GM19023 (cell line): Measurements from ENCODE around the gene ADAMTSL2.

Experiments used
- ATAC-seq: cut with Tn5 transposase; IDR thresholded peaks from one replicate; pipeline ENCODE4 v1.9.1; 2021; ENCODE audit warnings: mild to moderate bottlenecking, moderate library complexity; ENCODE audit not compliant: unreplicated experiment

The ADAMTSL2 gene

DNA sequence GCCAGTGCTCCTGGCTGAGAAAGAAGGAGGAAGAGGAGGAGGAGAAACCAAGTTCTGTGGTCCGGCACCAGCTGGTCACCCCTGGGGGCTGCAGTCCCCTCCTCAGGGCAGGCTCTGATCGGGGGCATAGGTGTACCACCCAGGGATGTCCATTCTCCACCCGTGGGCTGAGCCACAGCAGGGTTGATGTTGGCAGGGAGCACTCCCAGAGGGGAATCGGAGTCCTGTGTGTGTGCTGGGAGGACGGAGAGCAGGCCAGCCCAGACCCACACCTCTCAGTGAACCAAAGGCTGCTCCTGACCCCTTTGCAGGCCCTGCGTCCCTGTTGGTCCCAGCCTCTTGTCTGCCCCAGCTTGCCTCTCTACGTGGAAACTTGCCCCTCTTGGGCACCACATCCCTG, 4.6 kb upstream of the ADAMTSL2 start:
- no peak for ATAC-seq

DNA sequence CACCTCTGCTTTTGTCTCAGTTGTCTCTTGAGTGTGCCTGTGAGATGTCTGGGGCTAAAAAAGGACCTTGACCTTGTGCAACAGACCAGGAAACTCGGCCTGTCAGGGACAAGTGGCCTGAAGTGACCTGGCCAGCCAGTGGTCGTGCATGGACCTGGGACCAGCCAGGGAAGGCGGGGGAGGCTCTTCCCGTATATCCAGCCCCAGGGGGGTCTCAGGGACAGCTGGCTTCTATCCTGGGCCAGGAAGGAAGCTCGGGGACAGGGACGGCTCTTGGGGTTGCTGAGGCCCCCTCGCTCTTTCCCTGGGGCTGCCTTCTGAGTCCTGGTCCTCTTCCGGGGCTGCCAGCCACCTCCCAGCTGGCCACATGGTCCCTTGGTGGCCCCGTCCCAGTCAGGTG, 3.2 kb upstream of the ADAMTSL2 start:
- no peak for ATAC-seq

GRCh38 chr9:133532937-133533668, 1.4 kb upstream of the ADAMTSL2 start:
- ATAC-seq = no peak

DNA sequence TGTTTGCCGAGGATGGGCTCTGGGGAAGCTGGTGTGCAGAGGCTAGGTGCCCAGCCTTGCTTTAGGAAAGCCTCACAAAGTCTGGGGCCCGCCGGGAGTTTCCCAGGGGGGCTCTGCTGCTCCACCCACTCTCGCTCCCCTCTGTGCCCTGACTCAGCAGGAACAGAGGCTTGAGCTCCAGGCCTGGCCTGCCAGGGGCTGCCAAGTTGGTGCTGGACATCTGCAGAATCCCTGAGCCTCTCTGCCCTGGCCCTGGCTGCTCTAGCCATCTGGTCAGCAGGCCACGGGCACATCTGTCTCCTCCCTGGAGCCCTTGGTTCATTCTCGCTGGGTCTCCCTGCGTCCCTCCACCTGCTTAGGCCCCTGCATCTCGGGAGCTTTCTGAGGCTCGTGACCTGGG, 647 bp upstream of the ADAMTSL2 start:
- ATAC-seq = no peak

- no peak for ATAC-seq
Measured at GRCh38 chr9:133535306-133535877, 888 bp downstream of the ADAMTSL2 start.

DNA sequence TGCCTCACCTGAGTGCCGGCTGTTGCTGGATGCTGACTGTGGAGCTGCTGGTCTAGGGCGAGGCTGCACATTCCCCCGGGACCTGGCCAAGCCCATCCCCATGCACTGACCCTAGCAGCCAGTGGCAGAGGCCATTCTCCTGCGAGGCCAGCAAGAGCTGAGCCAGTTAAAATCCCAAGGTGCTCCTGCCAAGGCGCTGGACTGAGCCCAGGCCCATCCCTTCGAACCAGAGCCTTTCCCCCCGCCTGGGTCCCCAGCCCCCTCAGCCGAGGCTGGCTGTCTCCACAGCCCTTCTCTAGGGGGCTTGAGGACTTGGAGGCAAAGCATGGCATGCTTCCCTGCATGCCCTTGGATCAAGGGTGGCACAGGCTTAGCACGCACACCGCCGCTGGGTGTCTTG, 1.6 kb downstream of the ADAMTSL2 start:
- ATAC-seq = no peak

- no peak for ATAC-seq
Measured at GRCh38 chr9:133536536-133536935, 2.0 kb downstream of the ADAMTSL2 start.

GRCh38 chr9:133537257-133537656, 2.8 kb downstream of the ADAMTSL2 start:
- ATAC-seq = no peak

GRCh38 chr9:133538176-133538575, 3.7 kb downstream of the ADAMTSL2 start:
- no peak for ATAC-seq

DNA sequence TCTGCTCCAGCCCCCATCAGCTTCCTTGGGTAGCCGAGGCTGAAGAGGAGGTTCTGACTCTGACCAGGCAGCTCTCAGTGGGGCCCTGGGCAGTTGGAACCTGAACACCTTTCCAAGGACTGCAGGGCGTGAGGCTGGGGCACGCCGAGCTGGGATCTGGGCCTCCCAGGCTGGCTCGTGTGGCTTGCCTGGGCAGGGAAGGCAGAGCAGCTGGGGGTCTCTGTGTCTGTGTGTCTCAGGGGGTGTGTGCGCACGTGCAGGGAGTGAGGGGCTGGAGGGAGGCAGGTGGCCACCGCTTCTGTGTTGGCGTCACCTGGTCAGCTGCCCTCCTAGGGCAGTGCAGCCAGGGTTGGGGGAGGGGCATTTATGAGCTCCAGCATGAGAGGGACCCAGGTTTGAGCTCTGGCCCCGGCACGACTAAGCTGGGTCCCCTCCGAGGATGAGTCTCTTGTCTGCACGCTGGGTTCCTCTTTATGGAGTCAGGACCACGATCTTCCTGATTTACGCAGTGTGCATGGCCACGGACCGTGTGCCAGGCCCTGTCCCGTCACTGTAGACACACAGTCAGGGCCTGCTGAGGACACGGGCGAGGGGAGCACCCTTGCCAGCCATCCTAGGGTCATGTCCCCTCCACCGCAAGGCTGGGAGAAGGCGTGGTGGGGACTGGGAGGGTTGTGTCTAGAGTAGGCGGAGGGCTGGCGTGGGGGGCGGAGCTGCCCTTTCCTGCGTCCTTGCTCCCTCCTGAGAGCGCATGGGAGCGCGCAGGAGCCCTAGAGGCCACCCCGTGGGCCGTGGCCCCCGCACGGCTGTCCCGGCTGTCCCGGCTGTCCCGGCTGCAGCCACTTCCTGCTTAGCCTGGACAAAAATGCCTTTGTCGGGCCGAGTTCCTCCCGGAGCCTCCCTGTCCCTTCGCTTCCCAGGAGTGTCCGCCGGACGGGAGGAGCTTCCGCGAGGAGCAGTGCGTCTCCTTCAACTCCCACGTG, 4.6 kb downstream of the ADAMTSL2 start:
- no peak for ATAC-seq

DNA sequence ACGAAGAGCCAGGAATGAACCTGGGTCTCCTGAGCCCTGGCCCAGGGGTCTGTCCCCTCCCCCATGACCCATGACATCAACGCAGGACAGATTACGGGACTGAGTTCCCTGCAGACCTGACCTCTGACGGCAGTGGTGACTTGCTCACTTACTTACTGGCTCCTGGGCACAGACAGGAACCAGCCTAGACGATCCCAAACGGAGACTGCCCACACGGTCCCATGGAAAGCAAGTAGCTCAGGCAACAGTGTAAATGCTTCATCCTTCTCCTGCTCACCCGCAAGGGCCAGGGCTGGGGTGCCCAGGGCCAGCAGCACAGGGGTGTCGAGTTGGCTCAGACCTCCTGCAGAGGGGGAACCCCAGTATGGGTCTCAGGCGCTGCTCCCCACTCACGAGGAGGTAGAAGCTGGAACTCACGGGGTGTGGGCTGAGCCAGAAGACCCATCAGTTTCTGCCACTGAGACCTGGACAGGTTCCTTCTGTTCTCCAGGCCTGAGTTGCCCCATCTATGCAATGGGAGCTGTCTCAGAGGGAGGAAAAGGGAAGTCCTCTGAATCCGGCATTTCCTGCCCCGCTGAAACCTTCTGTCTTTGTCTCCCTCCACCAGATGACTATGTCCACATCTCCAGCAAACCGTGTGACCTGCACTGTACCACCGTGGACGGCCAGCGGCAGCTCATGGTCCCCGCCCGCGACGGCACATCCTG, 5.6 kb downstream of the ADAMTSL2 start:
- no peak for ATAC-seq

- no peak for ATAC-seq
Measured at GRCh38 chr9:133540698-133541025, 6.2 kb downstream of the ADAMTSL2 start.

GRCh38 chr9:133542002-133542401, 7.5 kb downstream of the ADAMTSL2 start:
- no peak for ATAC-seq

DNA sequence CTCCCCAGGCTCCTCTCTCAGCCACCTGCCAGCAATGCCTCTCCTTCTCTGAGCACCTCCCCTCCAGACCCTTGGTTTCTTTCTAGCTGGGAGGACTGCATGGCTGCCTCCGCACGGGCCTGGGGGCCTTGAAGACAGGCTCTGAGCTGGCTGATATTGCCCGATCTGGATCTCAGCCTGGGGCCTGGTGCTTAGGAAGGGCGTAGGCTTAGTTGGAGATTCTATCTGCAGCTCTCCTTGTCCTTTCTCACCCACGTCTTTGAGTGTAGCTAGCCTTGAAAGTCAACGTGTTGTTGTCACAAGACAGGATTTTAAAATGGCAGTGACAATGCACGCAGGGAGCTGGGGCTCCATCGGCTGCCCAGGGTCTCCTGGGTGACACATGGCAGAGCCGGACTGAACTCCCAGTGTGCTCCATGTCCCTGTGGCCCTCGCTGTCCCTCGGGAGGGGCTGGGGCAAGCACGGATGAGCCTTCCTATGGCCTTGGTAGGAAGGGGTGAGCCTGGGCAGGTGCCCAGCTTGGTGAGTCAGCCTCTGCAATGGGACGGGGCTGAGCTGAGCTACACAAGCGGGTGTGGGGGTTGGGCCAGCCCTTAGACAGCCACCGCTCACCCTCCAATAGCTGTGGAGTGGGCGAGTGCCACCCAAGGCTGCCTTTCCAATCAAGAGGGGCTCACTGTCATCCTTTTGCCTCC, 9.4 kb downstream of the ADAMTSL2 start:
- no peak for ATAC-seq

GRCh38 chr9:133545494-133546286, 11.2 kb downstream of the ADAMTSL2 start:
- no peak for ATAC-seq

- no peak for ATAC-seq
Measured at GRCh38 chr9:133546287-133546680, 11.8 kb downstream of the ADAMTSL2 start.

DNA sequence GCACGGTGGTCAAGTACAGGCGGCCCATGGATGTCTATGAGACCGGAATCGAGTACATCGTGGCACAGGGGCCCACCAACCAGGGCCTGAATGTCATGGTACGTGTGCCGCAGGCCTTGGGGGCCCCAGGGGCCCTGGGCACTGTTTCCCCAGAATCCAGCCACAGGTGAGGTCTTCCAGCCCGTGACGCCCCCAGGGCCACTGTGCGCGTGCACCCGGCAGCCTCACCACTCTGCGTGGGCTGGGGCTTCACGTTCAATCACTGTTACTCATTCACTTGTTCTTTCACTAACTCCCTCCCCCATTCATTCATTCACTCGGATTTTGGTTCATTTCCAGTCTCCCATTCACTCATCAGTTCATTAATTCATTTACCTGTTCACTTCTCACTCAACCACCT, 12.6 kb downstream of the ADAMTSL2 start:
- no peak for ATAC-seq

DNA sequence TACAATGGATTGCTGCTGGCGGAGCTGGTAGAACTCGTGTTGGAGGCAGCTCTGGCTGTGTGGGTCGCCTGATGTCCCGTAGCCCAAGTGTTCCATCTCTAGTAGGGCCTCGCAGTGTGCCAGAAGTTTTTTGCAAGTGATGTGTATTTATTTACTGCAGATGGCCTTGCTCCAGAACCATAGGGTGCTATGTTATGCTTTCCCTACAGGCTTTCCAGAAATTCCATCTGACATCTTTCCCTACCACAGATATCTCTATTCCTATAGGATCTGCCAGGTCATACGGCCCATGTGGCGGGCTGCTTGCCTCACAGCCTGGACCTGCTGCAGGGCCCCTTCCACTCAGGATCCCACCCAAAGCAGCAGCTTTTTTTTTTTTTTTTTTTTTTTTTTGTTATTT, 16.9 kb downstream of the ADAMTSL2 start:
- no peak for ATAC-seq

- no peak for ATAC-seq
Measured at GRCh38 chr9:133552236-133552635, 17.7 kb downstream of the ADAMTSL2 start.

DNA sequence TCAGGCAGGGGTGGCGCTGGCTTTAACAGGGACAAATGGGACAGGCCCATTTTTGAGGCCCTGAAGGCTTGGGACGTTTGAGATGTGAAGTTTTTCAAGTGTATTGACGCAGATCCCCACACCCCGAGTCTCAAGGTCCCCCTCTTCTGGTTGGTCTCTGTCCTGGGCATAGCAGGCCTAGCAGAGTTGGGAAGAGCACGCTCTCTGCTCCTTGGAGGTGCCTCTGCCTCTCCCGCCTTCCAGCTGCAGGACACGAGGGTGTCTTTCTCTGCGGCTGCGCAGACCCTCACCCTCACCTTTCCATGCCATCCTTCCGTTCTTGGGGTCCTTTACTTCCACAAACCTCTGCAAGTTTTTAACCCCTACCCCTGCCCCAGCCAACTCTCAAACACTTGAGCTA, 18.6 kb downstream of the ADAMTSL2 start:
- ATAC-seq = no peak
